Upper lobe of right lung (tissue), 1 donor: ENCODE measurements around the gene SH3GL1. TPM values are rescaled to one million over a fixed set of nuclear protein-coding genes. Genes with fewer than 3 reads are reported as not detected.

Experiments used
- ATAC-seq: fragments of 200-7000 bp; cut with Tn5 transposase; one replicate; pipeline ENCODE4 v1.9.1; 2020; ENCODE audit warnings: mild to moderate bottlenecking, moderate library complexity
- DNase-seq: peaks from one replicate; pipeline ENCODE4 v3.0.0-alpha.2; 2020
- H3K27ac ChIP-seq: fragments of 200-600 bp; one replicate; pipeline ENCODE4 v1.8.0; 2022
- H3K27me3 ChIP-seq: fragments of 200-600 bp; one replicate; pipeline ENCODE4 v1.8.0; 2022; ENCODE audit warnings: mild to moderate bottlenecking
- H3K36me3 ChIP-seq: fragments of 200-600 bp; one replicate; pipeline ENCODE4 v1.8.0; 2022
- H3K4me1 ChIP-seq: fragments of 200-600 bp; one replicate; pipeline ENCODE4 v1.8.0; 2022
- H3K4me3 ChIP-seq: fragments of 200-600 bp; one replicate; pipeline ENCODE4 v1.8.0; 2022; ENCODE audit warnings: mild to moderate bottlenecking
- H3K9me3 ChIP-seq: fragments of 200-600 bp; one replicate; pipeline ENCODE4 v1.8.0; 2022
- intact Hi-C: fragments of 100-400 bp; cut with DNase I; formaldehyde crosslinking; loops from one replicate; pipeline ENCODE4 v1.11.0; 2022
- total RNA-seq: library from RNA; stranded (reverse); fragmentation: NEBNext Ultra II Directional; extraction: Animal tissue kit (Norgen Biotek cat#: 25700); gene quantifications from one replicate; pipeline ENCODE4 v1.2.1, GENCODE V29; 2021
- TF ChIP-seq, protein P1 (sequence below): fragments of 200-600 bp; IDR thresholded peaks from one replicate; pipeline ENCODE4 v1.8.0; 2022; ENCODE audit warnings: antibody characterized with exemption
- donor health status: DM: no; HTN: yes; CAD: no; lungs with severe emphysema.

Gene SH3GL1
- total RNA-seq, 1 donor from 2014 or later: 47.6 TPM

DNA sequence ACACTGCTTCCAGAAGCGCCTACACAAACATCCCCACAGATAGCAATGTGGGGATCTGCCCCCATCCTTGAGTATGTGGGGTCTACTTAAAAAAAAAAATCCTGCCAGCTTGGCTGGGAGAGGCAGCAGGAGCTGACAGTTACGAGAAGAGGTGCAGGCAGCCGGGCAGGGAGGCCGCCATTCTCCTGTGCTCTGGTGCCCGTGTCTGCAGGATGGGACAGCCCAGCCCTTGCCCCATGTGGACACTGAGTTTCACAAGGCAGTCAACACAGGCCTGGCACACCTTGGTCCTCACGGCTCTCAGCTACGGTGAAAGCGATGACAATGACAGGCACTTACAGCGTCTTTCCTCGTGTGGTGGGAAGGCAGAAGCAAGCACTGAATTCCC lies 33.0 kb downstream of the SH3GL1 start:
- no peak overlapping the region for H3K4me3 ChIP-seq
- ATAC-seq (no peak), DNase-seq (no peak)
- TF ChIP-seq, protein P1, sequence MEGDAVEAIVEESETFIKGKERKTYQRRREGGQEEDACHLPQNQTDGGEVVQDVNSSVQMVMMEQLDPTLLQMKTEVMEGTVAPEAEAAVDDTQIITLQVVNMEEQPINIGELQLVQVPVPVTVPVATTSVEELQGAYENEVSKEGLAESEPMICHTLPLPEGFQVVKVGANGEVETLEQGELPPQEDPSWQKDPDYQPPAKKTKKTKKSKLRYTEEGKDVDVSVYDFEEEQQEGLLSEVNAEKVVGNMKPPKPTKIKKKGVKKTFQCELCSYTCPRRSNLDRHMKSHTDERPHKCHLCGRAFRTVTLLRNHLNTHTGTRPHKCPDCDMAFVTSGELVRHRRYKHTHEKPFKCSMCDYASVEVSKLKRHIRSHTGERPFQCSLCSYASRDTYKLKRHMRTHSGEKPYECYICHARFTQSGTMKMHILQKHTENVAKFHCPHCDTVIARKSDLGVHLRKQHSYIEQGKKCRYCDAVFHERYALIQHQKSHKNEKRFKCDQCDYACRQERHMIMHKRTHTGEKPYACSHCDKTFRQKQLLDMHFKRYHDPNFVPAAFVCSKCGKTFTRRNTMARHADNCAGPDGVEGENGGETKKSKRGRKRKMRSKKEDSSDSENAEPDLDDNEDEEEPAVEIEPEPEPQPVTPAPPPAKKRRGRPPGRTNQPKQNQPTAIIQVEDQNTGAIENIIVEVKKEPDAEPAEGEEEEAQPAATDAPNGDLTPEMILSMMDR: no peak
- H3K27ac ChIP-seq: no peak overlapping the region
- no peaks in the 10 kb centered on the region for H3K27me3 ChIP-seq
- peaks cover 48% of the 10 kb centered on the region for H3K4me1 ChIP-seq
- H3K36me3 ChIP-seq: peaks cover 41% of the 10 kb centered on the region
- intact Hi-C loops: no loop called here
- no peaks in the 10 kb centered on the region for H3K9me3 ChIP-seq

DNA sequence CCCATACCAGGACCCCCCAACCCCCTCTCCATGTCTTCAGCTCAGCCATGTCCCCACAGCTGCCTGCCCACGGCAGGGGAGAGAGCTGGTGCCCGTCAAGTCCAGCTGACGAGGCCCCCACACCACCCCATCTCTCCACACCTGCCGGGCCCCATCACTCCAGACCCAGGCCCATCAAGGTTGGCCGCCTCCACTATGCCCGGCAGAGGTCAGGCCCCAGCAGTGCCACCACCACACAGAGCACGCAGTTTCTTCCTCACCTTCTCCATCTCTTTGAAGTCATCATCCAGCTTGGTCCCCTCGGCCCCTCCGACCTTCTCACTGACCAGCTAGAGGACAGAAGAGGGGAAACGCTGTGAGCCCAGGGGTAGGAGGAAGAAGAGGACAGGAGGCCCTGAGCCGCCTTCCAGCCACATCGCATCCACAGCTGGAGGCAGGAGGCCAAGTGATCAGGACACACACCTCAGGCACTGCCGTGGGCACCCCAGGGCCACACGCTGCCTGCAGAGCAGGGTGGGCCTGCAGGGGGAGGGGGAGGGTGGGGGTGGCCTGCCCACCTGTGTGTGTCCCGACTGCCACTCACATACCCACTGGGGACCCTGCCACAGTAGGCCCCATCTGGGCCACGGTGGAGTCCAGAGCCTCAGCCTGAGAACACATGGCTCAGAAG lies 33.5 kb downstream of the SH3GL1 start:
- peaks cover 43% of the 10 kb centered on the region for H3K4me1 ChIP-seq
- H3K4me3 ChIP-seq: no peak overlapping the region
- no peak overlapping the region for H3K27ac ChIP-seq
- intact Hi-C loops: no loop called here
- ATAC-seq (no peak), DNase-seq (no peak)
- peaks cover 47% of the 10 kb centered on the region for H3K36me3 ChIP-seq
- no peaks in the 10 kb centered on the region for H3K27me3 ChIP-seq
- H3K9me3 ChIP-seq: no peaks in the 10 kb centered on the region
- TF ChIP-seq, protein P1: no peak

DNA sequence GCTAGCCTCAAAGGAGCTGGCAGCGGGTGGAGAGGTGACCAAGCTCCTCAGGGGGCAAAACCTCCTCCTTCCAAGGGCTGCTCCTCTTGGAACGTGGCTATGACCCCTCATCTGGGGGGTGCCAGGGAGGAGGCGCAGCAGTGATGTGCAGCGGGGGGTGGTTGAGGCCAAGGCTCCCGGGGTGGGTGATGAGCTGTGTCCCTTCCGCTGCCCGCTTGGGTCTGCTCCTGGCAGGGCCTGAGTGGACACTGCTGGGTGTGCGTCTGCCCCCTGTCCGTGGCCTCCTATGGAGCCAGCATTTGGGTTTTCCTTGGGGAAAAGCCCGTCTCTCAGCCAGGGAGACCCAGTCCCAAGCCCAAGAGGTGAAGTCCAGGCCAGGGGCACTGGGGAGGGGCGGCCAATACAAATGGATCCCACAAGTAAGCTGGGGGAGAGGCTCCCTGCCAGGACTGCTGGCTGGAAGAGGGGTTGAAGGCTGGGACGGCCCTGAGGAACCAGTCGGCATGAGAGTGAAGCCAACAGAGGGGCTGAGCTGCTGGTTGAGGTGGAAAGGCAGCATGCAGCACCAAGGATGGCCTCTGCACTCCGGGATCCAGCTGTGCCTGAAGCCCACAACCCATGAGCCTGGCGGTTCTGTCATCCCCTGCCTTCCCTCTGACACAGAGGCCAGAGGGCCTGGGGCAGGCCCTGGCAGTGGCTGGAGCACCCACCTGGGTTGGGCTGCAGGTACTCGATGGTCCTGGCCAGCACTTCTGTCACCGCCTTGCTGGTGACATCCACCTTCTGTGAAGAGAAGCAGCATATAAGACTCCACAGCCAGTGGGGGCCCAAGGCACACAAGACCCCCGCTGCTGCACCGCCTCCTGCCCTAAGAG lies 34.3 kb downstream of the SH3GL1 start:
- peaks cover 54% of the 10 kb centered on the region for H3K36me3 ChIP-seq
- intact Hi-C loops: no loop called here
- H3K27ac ChIP-seq: no peak overlapping the region
- no peaks in the 10 kb centered on the region for H3K27me3 ChIP-seq
- no peaks in the 10 kb centered on the region for H3K9me3 ChIP-seq
- TF ChIP-seq, protein P1: no peak
- no peak overlapping the region for H3K4me3 ChIP-seq
- DNase-seq (no peak), ATAC-seq (no peak)
- peaks cover 36% of the 10 kb centered on the region for H3K4me1 ChIP-seq

DNA sequence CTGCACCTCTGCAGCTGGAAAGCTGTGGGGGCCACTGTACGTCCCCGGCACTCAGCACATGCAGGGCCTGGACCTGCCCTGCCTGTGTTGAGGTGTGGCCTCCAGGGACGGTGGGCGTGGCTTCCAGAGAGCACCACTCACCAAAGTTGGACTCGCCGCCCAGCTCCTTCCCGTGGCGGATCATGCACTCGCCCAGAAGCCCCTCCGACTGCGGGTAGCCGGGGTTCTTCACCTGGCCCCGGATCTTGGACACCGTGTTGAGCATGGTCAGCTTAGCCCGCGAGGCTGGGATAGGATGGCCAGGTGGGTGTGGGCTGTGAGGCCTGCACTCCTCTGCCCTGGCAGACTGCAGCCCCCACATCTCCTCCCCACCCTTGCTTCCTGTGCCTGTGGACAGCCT lies 35.0 kb downstream of the SH3GL1 start:
- intact Hi-C loops: no loop called here
- Histone ChIP-seq H3K36me3 (peaks cover 61% of the 10 kb centered on the region), H3K4me3 (no peak overlapping the region), H3K9me3 (no peaks in the 10 kb centered on the region), H3K4me1 (peaks cover 29% of the 10 kb centered on the region), H3K27ac (no peak overlapping the region), H3K27me3 (no peaks in the 10 kb centered on the region)
- ATAC-seq (no peak), DNase-seq (no peak)
- TF ChIP-seq, protein P1: no peak

DNA sequence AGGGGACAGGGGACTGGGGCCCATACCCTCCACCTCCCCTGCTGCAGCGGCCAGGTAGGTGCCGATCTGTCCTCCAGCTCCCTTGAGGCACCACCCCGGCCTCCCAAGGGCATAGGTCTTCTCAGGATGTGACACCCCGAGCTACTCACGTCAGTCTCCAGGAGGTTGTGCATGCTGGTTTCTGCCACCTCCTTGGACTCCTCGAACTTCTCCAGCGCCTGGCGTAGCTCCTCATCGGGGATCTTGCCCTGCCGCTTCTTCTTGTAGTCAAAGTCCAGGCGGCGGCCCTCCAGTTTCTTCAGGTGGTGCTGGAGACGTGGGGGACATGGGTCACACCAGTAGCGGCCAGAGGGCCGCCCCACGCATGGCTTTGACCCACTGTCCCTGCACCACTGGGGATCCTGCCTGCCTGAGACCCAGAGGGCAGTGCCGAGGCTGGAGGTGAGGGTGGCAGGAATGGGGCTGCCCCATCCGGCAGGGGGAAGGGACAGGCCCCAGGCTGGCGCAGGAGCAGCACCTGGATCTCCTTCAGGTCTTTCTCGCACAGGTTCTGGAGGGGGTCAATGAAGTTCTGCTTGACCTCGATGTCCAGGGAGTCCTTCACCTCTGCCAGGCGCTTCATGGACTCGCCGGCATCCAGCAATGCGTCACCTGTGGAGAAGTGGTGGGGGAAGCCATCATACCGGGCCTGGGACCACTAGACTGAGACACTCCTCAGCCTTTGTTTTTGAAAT lies 36.6 kb downstream of the SH3GL1 start:
- TF ChIP-seq, protein P1: no peak
- Histone ChIP-seq H3K27ac (no peak overlapping the region), H3K4me3 (no peak overlapping the region), H3K9me3 (no peaks in the 10 kb centered on the region), H3K27me3 (no peaks in the 10 kb centered on the region), H3K36me3 (peaks cover 74% of the 10 kb centered on the region), H3K4me1 (peaks cover 13% of the 10 kb centered on the region)
- intact Hi-C loops: no loop called here
- no peak for ATAC-seq
- no peak for DNase-seq
